ENCODE measurements around the gene OR11H6.
"Not testable (repeated sequence)": the region's sequence is repeated elsewhere in the genome, so short reads cannot be mapped to it uniquely, and the experiment has no call there.

OR11H6 gene

GRCh38 chr14:20247646-20248246, 24.2 kb downstream of the OR11H6 start:
- H3K4me3 ChIP-seq (ENCODE audit: low read depth, low read length), result no peak overlapping the region
- peak; percentile 63 for DNase-seq (ENCODE audit: low read depth)
- TF ChIP-seq, protein P1, sequence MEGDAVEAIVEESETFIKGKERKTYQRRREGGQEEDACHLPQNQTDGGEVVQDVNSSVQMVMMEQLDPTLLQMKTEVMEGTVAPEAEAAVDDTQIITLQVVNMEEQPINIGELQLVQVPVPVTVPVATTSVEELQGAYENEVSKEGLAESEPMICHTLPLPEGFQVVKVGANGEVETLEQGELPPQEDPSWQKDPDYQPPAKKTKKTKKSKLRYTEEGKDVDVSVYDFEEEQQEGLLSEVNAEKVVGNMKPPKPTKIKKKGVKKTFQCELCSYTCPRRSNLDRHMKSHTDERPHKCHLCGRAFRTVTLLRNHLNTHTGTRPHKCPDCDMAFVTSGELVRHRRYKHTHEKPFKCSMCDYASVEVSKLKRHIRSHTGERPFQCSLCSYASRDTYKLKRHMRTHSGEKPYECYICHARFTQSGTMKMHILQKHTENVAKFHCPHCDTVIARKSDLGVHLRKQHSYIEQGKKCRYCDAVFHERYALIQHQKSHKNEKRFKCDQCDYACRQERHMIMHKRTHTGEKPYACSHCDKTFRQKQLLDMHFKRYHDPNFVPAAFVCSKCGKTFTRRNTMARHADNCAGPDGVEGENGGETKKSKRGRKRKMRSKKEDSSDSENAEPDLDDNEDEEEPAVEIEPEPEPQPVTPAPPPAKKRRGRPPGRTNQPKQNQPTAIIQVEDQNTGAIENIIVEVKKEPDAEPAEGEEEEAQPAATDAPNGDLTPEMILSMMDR (IDR thresholded peaks at IDR 0.05; ENCODE audit: control insufficient read depth, extremely low read depth, insufficient read depth), result peak; percentile 82

DNA sequence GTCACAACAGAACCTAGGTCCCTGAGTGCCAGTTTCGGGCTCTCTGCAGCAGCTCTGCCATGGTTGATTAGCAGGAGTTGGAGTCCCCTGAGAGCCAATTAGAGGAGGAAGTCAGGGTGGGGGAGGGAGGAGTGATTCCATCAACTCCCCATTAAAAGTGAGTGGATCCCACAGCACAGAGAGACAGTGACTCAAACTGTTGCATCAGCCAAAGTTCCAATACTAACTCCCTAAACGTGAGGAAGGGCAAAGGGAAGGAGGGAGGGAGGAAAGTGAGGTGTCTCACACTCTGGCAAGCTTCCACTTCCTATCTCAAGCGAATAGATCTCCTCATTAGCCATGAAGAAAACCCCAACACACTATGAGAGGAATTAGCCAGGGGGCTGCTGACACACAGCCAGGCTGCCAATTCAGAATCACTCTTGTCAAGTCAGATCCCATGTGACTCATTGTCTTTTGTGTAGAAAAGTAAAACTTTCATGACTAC, 39.2 kb downstream of the OR11H6 start:
- no peak for DNase-seq (ENCODE audit: low read depth)
- H3K4me3 ChIP-seq (ENCODE audit: low read depth, low read length), result no peak overlapping the region

DNA sequence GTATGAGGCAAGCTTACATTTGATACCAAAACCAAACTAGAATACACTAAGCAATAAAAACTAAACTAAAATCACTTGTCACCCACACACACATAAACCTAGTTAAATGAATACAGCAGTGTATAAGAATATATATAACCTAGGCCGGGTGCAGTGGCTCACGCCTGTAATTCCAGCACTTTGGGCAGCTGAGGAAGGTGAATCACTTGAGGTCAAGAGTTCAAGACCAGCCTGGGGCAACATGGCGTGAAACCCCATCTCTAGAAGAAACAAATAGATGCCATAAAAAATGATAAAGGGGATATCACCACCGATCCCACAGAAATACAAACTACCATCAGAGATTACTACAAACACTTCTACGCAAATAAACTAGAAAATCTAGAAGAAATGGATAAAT, 40.9 kb downstream of the OR11H6 start:
- not testable (repeated sequence) for DNase-seq (ENCODE audit: low read depth); H3K4me3 ChIP-seq (ENCODE audit: low read depth, low read length)

More for the DNA sequence above, 39.2 kb downstream of the OR11H6 start:
- TF ChIP-seq, protein P1 (IDR thresholded peaks at IDR 0.05; ENCODE audit: control insufficient read depth, extremely low read depth, insufficient read depth), result no peak

DNA sequence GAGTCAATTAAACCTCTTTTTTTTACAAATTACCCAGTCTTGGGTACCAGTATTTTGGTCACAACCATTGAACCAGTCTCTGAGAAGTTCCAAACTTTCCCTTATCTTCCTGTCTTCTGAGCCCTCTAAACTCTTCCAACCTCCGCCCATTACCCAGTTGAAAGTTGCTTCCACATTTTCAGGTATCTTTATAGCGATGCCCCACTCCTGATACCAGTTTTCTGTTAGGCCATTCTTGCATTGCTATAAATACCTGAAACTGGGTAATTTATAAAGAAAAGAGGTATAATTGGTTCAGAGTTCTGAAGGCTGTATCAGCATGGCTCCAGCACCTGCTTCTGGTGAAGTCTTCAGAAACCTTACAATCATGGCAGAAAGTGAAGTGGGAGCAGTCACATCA, 50.6 kb downstream of the OR11H6 start:
- TF ChIP-seq, protein P1 (IDR thresholded peaks at IDR 0.05; ENCODE audit: control insufficient read depth, extremely low read depth, insufficient read depth), result no peak
- DNase-seq (ENCODE audit: low read depth), result no peak
- H3K4me3 ChIP-seq (ENCODE audit: low read depth, low read length), result no peak overlapping the region

All from LNCaP clone FGC (cell line).